Stimulated activated CD8-positive, alpha-beta memory T cell treated with anti-CD3 and anti-CD28 coated beads, Interleukin-12 subunit alpha, Interleukin-12 subunit beta, amount 100 ng/mL, for 1 hour (primary cell): Measurements from ENCODE around the gene ETS2.

Source experiments
- DNase-seq: peaks from one replicate; pipeline ENCODE4 v3.0.0-alpha.2; 2020; ENCODE audit warnings: low read depth

Gene ETS2

DNA sequence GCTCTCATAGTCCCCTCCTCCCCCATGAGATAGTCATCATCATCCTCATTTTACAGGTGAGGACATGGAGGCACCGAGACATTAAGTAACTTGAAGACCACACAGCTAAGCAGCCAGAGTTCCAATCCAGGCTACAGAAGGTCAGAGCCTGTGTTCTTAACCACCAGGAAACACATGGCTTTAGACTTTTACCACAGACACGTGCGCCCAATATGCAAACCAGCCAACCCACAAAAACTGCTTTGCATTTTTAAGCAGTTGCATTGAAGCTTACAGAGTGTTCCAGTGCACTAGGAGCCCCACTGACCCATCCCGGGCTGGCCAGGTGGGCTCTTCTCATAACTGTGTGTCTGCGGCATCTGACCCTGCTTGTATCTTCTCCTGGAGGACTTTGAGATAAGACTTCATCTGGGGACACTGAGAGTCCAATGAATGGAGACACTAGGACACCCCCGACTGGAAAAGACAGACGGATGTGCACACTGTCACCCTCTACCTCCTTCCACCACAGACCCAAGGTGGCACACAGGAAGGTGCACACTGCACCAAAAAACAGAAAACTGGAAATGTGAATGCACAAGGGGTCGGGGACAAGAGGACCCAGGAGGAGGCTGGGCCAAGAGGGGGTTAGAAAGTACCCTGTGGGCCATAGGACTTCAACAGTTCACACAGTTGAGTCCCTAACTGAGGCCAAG lies 56.4 kb downstream of the ETS2 start:
- DNase-seq, result no peak

DNA sequence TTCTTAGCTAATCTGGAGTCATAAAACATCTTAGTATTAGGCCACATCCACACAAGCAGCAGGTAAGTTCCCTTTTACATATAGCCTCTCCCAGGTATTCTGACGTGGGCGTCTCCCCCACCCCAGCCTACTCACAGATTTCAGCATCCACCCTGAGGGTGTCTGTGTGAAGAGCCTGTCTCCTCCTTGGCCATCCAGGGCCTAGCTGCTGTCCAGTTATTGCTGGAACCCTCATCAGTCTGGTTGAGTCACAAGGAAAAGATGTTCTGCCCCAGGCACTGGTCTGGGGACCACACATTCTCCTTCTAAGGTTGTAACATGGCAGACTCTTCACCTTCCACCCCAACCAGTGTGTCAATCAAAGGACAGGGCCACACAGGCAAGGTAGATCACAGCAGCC lies 57.6 kb downstream of the ETS2 start:
- no peak for DNase-seq

GRCh38 chr21:38863843-38864363 lies 58.2 kb downstream of the ETS2 start:
- DNase-seq, result no peak

DNA sequence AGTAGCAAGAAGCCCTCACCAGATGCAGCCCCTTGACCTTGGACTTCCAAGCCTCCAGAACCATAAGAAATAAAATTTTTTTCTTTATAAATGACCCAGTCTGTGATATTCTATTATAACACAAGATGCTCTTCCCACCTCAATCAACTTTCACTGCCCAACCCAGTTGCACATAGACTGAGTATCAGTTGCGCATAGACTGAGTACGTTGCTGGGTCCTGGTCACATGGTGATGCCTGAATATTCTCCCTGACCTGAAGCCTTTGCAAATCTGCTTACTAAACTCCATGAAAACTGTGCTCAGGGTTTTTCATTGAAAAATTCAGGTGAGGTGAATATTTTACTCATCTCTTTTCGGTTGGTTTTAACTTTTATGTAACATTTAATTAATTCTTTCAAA lies 59.2 kb downstream of the ETS2 start:
- no peak for DNase-seq

- DNase-seq, result no peak
Observed at GRCh38 chr21:38869196-38869595, 63.5 kb downstream of the ETS2 start.

- DNase-seq, result no peak
Observed at GRCh38 chr21:38869946-38870345, 64.2 kb downstream of the ETS2 start.
